Measurements from ENCODE around the gene OTUB2. TPM values are rescaled to one million over a fixed set of nuclear protein-coding genes. Genes with fewer than 3 reads are reported as not detected.

The OTUB2 gene
- polyA plus RNA-seq, 1 of the 3 experiments (the other 2 are of a cell fraction), result 1.4 TPM

GRCh38 chr14:93980456-93981201 lies 45.5 kb upstream of the OTUB2 start:
- Histone ChIP-seq H4K20me1 (ENCODE audit: insufficient read depth) (no peaks in the 10 kb centered on the region), H3F3A (replicated peaks; ENCODE audit: insufficient read depth) (no peaks in the 10 kb centered on the region), H2AFZ (ENCODE audit: low read depth) (no peak overlapping the region), H3K9ac (no peak overlapping the region), H3K79me2 (ENCODE audit: insufficient read depth) (no peaks in the 10 kb centered on the region), H3K27ac (ENCODE audit: low read depth in 2 of 2, low read length in 1 of 2) (no peak overlapping the region), H3K4me3 (ENCODE audit: low read depth in 2 of 2, low read length in 1 of 2) (no peak overlapping the region), H3K36me3 (replicated peaks in 1 of 2; ENCODE audit: control insufficient read depth in 1 of 2, insufficient read depth in 2 of 2, low read length in 1 of 2) (no peaks in the 10 kb centered on the region), H3K9me3 (no peaks in the 10 kb centered on the region), H3K4me1 (ENCODE audit: control insufficient read depth in 1 of 2, insufficient read depth in 2 of 2, low read depth in 1 of 2, low read length in 1 of 2) (peaks cover 0 to 5% of the 10 kb centered on the region in 2 experiments; a peak in 1 of 4 replicates), H3K27me3 (ENCODE audit: insufficient read depth) (no peaks in the 10 kb centered on the region), H3K4me2 (no peak overlapping the region), H3K9me2 (no peaks in the 10 kb centered on the region)
- TF ChIP-seq RFX5 (IDR thresholded peaks at IDR 0.05; ENCODE audit: low read length) (no peak), RCOR1 (IDR thresholded peaks at IDR 0.05; ENCODE audit: low read length) (no peak), PBX3 (IDR thresholded peaks at IDR 0.05) (no peak), GABPA (IDR thresholded peaks at IDR 0.05; ENCODE audit: low read depth) (no peak), REST (IDR thresholded peaks at IDR 0.05; ENCODE audit: low read depth, low read length) (no peak), TAF1 (IDR thresholded peaks at IDR 0.05; ENCODE audit: borderline replicate concordance, low read depth, low read length) (no peak), ZBTB33 (IDR thresholded peaks at IDR 0.05; ENCODE audit: borderline replicate concordance, low read depth) (no peak), MAX (IDR thresholded peaks at IDR 0.05; ENCODE audit: low read depth) (no peak), USF1 (IDR thresholded peaks at IDR 0.05; ENCODE audit: borderline replicate concordance, low read depth) (no peak), GATA2 (CRISPR knock-in tag; IDR thresholded peaks at IDR 0.05) (no peak), NFIC (IDR thresholded peaks at IDR 0.05; ENCODE audit: borderline replicate concordance) (no peak), RXRA (IDR thresholded peaks at IDR 0.05; ENCODE audit: borderline replicate concordance, low read depth) (no peak), IRF3 (IDR thresholded peaks at IDR 0.05; ENCODE audit: low read depth, low read length) (no peak), YY1 (IDR thresholded peaks at IDR 0.05; ENCODE audit: low read depth) (no peak), FOXJ3 (CRISPR knock-in tag; IDR thresholded peaks at IDR 0.05) (no peak), EP300 (IDR thresholded peaks at IDR 0.05; ENCODE audit: borderline replicate concordance in 1 of 2, low read depth in 1 of 2, low read length in 1 of 2) (no peak), MEF2A (IDR thresholded peaks at IDR 0.05; ENCODE audit: borderline replicate concordance, low read depth) (no peak), ELF1 (IDR thresholded peaks at IDR 0.05) (no peak), EZH2phosphoT487 (IDR thresholded peaks at IDR 0.05; ENCODE audit: borderline replicate concordance, low read depth) (no peak), FOXM1 (IDR thresholded peaks at IDR 0.05; ENCODE audit: low read depth) (no peak)
- ChIA-PET CTCF (interaction anchor here (1.4 to 6.5 kb wide), 4 partner anchors 10 to 45 kb away, joined by 3 to 38 read pairs (median 18); no protein-coding TSS in a partner anchor), POLR2A (no interaction called here)
- 68% methylated on average over 9 of the region's 11 CpGs for WGBS (ENCODE audit: low lambda C conversion rate)
- no peak for DNase-seq
